Measurements from ENCODE around the gene GLIPR1L2. TPM values are rescaled to one million over a fixed set of nuclear protein-coding genes. Genes with fewer than 3 reads are reported as not detected.
"Not testable (repeated sequence)": the region's sequence is repeated elsewhere in the genome, so short reads cannot be mapped to it uniquely, and the experiment has no call there.

Gene GLIPR1L2
- total RNA-seq, 1 experiment from 2014 or later = not detected

- in situ Hi-C loops (cut with HindIII; ENCODE audit: low pct_unique_long_range_greater_than_20kb, low sequenced_read_pairs) = no loop called here
- no peak for DNase-seq (ENCODE audit: low read depth)
Measured at GRCh38 chr12:75419841-75420240, 29.0 kb downstream of the GLIPR1L2 start.

- in situ Hi-C loops (cut with HindIII; ENCODE audit: low pct_unique_long_range_greater_than_20kb, low sequenced_read_pairs) = no loop called here
- DNase-seq (ENCODE audit: low read depth) = no peak
Measured at GRCh38 chr12:75427491-75427890, 36.6 kb downstream of the GLIPR1L2 start.

GRCh38 chr12:75428767-75429166, 37.9 kb downstream of the GLIPR1L2 start:
- in situ Hi-C loops (cut with HindIII; ENCODE audit: low pct_unique_long_range_greater_than_20kb, low sequenced_read_pairs) = no loop called here
- DNase-seq (ENCODE audit: low read depth) = no peak

- in situ Hi-C loops (cut with HindIII; ENCODE audit: low pct_unique_long_range_greater_than_20kb, low sequenced_read_pairs) = no loop called here
Measured at GRCh38 chr12:75432924-75433323, 42.0 kb downstream of the GLIPR1L2 start.

GRCh38 chr12:75437564-75437963, 46.7 kb downstream of the GLIPR1L2 start:
- no peak for DNase-seq (ENCODE audit: low read depth)
- in situ Hi-C loops (cut with HindIII; ENCODE audit: low pct_unique_long_range_greater_than_20kb, low sequenced_read_pairs) = no loop called here

More at GRCh38 chr12:75432924-75433323, 42.0 kb downstream of the GLIPR1L2 start:
- DNase-seq (ENCODE audit: low read depth) = no peak

GRCh38 chr12:75438059-75438754, 47.3 kb downstream of the GLIPR1L2 start:
- in situ Hi-C loops (cut with HindIII; ENCODE audit: low pct_unique_long_range_greater_than_20kb, low sequenced_read_pairs) = no loop called here
- DNase-seq (ENCODE audit: low read depth) = no peak

GRCh38 chr12:75439048-75439447, 48.2 kb downstream of the GLIPR1L2 start:
- in situ Hi-C loops (cut with HindIII; ENCODE audit: low pct_unique_long_range_greater_than_20kb, low sequenced_read_pairs) = no loop called here
- no peak for DNase-seq (ENCODE audit: low read depth)

GRCh38 chr12:75439930-75440329, 49.0 kb downstream of the GLIPR1L2 start:
- in situ Hi-C loops (cut with HindIII; ENCODE audit: low pct_unique_long_range_greater_than_20kb, low sequenced_read_pairs) = no loop called here

GRCh38 chr12:75441687-75442449, 51.0 kb downstream of the GLIPR1L2 start:
- DNase-seq (ENCODE audit: low read depth); in situ Hi-C loops (cut with HindIII; ENCODE audit: low pct_unique_long_range_greater_than_20kb, low sequenced_read_pairs): not testable (repeated sequence)

More at GRCh38 chr12:75439930-75440329, 49.0 kb downstream of the GLIPR1L2 start:
- DNase-seq (ENCODE audit: low read depth) = no peak

- DNase-seq (ENCODE audit: low read depth); in situ Hi-C loops (cut with HindIII; ENCODE audit: low pct_unique_long_range_greater_than_20kb, low sequenced_read_pairs): not testable (repeated sequence)
Measured at GRCh38 chr12:75442454-75442853, 51.6 kb downstream of the GLIPR1L2 start.

- in situ Hi-C loops (cut with HindIII; ENCODE audit: low pct_unique_long_range_greater_than_20kb, low sequenced_read_pairs) = no loop called here
- no peak for DNase-seq (ENCODE audit: low read depth)
Measured at GRCh38 chr12:75443709-75444108, 52.8 kb downstream of the GLIPR1L2 start.

GRCh38 chr12:75444429-75445136, 53.7 kb downstream of the GLIPR1L2 start:
- in situ Hi-C loops (cut with HindIII; ENCODE audit: low pct_unique_long_range_greater_than_20kb, low sequenced_read_pairs) = no loop called here
- DNase-seq (ENCODE audit: low read depth) = no peak

GRCh38 chr12:75445137-75445507, 54.2 kb downstream of the GLIPR1L2 start:
- in situ Hi-C loops (cut with HindIII; ENCODE audit: low pct_unique_long_range_greater_than_20kb, low sequenced_read_pairs); DNase-seq (ENCODE audit: low read depth): not testable (repeated sequence)

GRCh38 chr12:75446857-75447256, 56.0 kb downstream of the GLIPR1L2 start:
- in situ Hi-C loops (cut with HindIII; ENCODE audit: low pct_unique_long_range_greater_than_20kb, low sequenced_read_pairs) = no loop called here
- DNase-seq (ENCODE audit: low read depth) = no peak

GRCh38 chr12:75447691-75448393, 57.0 kb downstream of the GLIPR1L2 start:
- in situ Hi-C loops (cut with HindIII; ENCODE audit: low pct_unique_long_range_greater_than_20kb, low sequenced_read_pairs) = no loop called here

GRCh38 chr12:75452675-75453330, 61.9 kb downstream of the GLIPR1L2 start:
- DNase-seq (ENCODE audit: low read depth) = no peak
- in situ Hi-C loops (cut with HindIII; ENCODE audit: low pct_unique_long_range_greater_than_20kb, low sequenced_read_pairs) = no loop called here

More at GRCh38 chr12:75447691-75448393, 57.0 kb downstream of the GLIPR1L2 start:
- no peak for DNase-seq (ENCODE audit: low read depth)

- DNase-seq (ENCODE audit: low read depth) = no peak
- in situ Hi-C loops (cut with HindIII; ENCODE audit: low pct_unique_long_range_greater_than_20kb, low sequenced_read_pairs) = no loop called here
Measured at GRCh38 chr12:75455839-75456238, 65.0 kb downstream of the GLIPR1L2 start.

GRCh38 chr12:75457191-75457590, 66.3 kb downstream of the GLIPR1L2 start:
- in situ Hi-C loops (cut with HindIII; ENCODE audit: low pct_unique_long_range_greater_than_20kb, low sequenced_read_pairs) = no loop called here
- no peak for DNase-seq (ENCODE audit: low read depth)
